SK-N-SH (cell line): ENCODE data around the gene GPR179. TPM values are rescaled to one million over a fixed set of nuclear protein-coding genes. Genes with fewer than 3 reads are reported as not detected.

Experiments
- CTCF ChIA-PET: fragments of 300-600, 350-600 bp; formaldehyde crosslinking; extraction: SDS; loops from one replicate; lab custom pipeline; 2021; lab: Yijun Ruan, JAX
- POLR2A ChIA-PET: fragments of 350-600 bp; sonication (Branson Sonifier 250); formaldehyde crosslinking; extraction: SDS; loops from one replicate; lab custom pipeline; 2020; ENCODE audit warnings: antibody characterized with exemption, inconsistent platforms; lab: Yijun Ruan, JAX
- DNase-seq: peaks from one replicate; pipeline ENCODE4 v3.0.0; 2012
- H2AFZ ChIP-seq: fragments of 200-600 bp; sonication (generic); 2 replicates; pipeline ENCODE4 v1.8.1; 2016; ENCODE audit warnings: antibody characterized with exemption, mild to moderate bottlenecking, low read depth
- H3F3A ChIP-seq: fragments of 200-600 bp; sonication (generic); replicated peaks from 2 replicates; pipeline ENCODE3; 2016; ENCODE audit warnings: antibody characterized with exemption, mild to moderate bottlenecking; ENCODE audit not compliant: insufficient read depth
- H3K27ac ChIP-seq, 2 experiments: fragments of 200-500 bp in 1 of 2; fragments of 200-600 bp in 1 of 2; sonication (Bioruptor generic) in 1 of 2; sonication (generic), shearing (Covaris generic) in 1 of 2; 2 replicates each; pipeline versions ENCODE4 v1.5.1 to v1.6.1; 2014 to 2016; ENCODE audit warnings: low read depth in 2 of 2, inconsistent platforms in 1 of 2, low read length in 1 of 2, mild to moderate bottlenecking in 1 of 2, mixed read lengths in 1 of 2
- H3K27me3 ChIP-seq: fragments of 200-600 bp; sonication (generic), shearing (Covaris generic); 2 replicates; pipeline ENCODE4 v1.6.1; 2016; ENCODE audit warnings: mixed run types; ENCODE audit not compliant: insufficient read depth
- H3K36me3 ChIP-seq, 2 experiments: fragments of 200-500 bp in 1 of 2; fragments of 200-600 bp in 1 of 2; sonication (Bioruptor generic) in 1 of 2; sonication (generic) in 1 of 2; replicated peaks in 1 of 2; 2 replicates each; pipeline versions ENCODE3 to v1.5.1; 2014 to 2016; ENCODE audit warnings: low read length in 1 of 2, mild to moderate bottlenecking in 1 of 2; ENCODE audit not compliant: insufficient read depth in 2 of 2, control insufficient read depth in 1 of 2
- H3K4me1 ChIP-seq, 2 experiments: fragments of 200-500 bp in 1 of 2; fragments of 200-600 bp in 1 of 2; sonication (Bioruptor generic) in 1 of 2; sonication (generic), shearing (Covaris generic) in 1 of 2; 2 replicates each; pipeline versions ENCODE4 v1.5.1 to v1.6.1; 2014 to 2016; ENCODE audit warnings: low read depth in 1 of 2, low read length in 1 of 2, mixed run types in 1 of 2; ENCODE audit not compliant: insufficient read depth in 2 of 2, control insufficient read depth in 1 of 2
- H3K4me2 ChIP-seq: fragments of 200-600 bp; sonication (generic), shearing (Covaris generic); 2 replicates; pipeline ENCODE4 v1.6.1; 2017; ENCODE audit warnings: mixed run types
- H3K4me3 ChIP-seq, 2 experiments: fragments of 200-500 bp in 1 of 2; fragments of 200-600 bp in 1 of 2; sonication (Bioruptor generic) in 1 of 2; sonication (generic), shearing (Covaris generic) in 1 of 2; 2 replicates each; pipeline versions ENCODE4 v1.5.1 to v1.8.1; 2014 to 2016; ENCODE audit warnings: low read depth in 2 of 2, inconsistent platforms in 1 of 2, low read length in 1 of 2, mild to moderate bottlenecking in 1 of 2, mixed read lengths in 1 of 2, moderate library complexity in 1 of 2
- H3K79me2 ChIP-seq: fragments of 200-600 bp; sonication (generic); 2 replicates; pipeline ENCODE4 v1.8.1; 2017; ENCODE audit warnings: mild to moderate bottlenecking; ENCODE audit not compliant: insufficient read depth
- H3K9ac ChIP-seq: fragments of 200-600 bp; sonication (generic); 2 replicates; pipeline ENCODE4 v1.6.1; 2017; ENCODE audit warnings: mixed run types
- H3K9me2 ChIP-seq: fragments of 200-600 bp; sonication (generic); 2 replicates; pipeline ENCODE4 v1.6.1; 2017; ENCODE audit warnings: mixed run types
- H3K9me3 ChIP-seq: fragments of 200-600 bp; sonication (generic); 2 replicates; pipeline ENCODE4 v1.6.1; 2017; ENCODE audit warnings: mixed run types, mild to moderate bottlenecking, moderate library complexity
- H4K20me1 ChIP-seq: fragments of 200-600 bp; sonication (generic); 2 replicates; pipeline ENCODE4 v1.6.1; 2017; ENCODE audit warnings: mild to moderate bottlenecking, mixed run types; ENCODE audit not compliant: insufficient read depth
- FOSL2 ChIP-seq: IDR thresholded peaks from 2 replicates; pipeline ENCODE4 v1.4.0; 2012; ENCODE audit warnings: low read depth, mild to moderate bottlenecking, moderate library complexity, borderline replicate concordance
- FOXJ3 ChIP-seq: sonication (generic); formaldehyde crosslinking; IDR thresholded peaks from 2 replicates; pipeline ENCODE4 v1.5.1; 2020; ENCODE audit warnings: mild to moderate bottlenecking, missing genetic modification reagents
- JUND ChIP-seq: IDR thresholded peaks from 2 replicates; pipeline ENCODE4 v1.4.0; 2012
- NFIC ChIP-seq: IDR thresholded peaks from 2 replicates; pipeline ENCODE4 v1.4.0; 2012; ENCODE audit warnings: borderline replicate concordance
- RAD21 ChIP-seq: IDR thresholded peaks from 2 replicates; pipeline ENCODE4 v1.6.1; 2012; ENCODE audit warnings: mild to moderate bottlenecking, low read length
- RCOR1 ChIP-seq: fragments of 150-350 bp; IDR thresholded peaks from 2 replicates; pipeline ENCODE4 v1.6.1; 2017; ENCODE audit warnings: antibody characterized with exemption, low read length
- RFX5 ChIP-seq: IDR thresholded peaks from 2 replicates; pipeline ENCODE4 v1.6.1; 2012; ENCODE audit warnings: mild to moderate bottlenecking, improper control_type of control experiment, low read length
- RXRA ChIP-seq: IDR thresholded peaks from 2 replicates; pipeline ENCODE4 v1.4.0; 2012; ENCODE audit warnings: low read depth, mild to moderate bottlenecking, borderline replicate concordance
- SIN3A ChIP-seq: IDR thresholded peaks from 2 replicates; pipeline ENCODE4 v1.6.1; 2012; ENCODE audit warnings: low read depth, mild to moderate bottlenecking, low read length, moderate library complexity, borderline replicate concordance
- SMC3 ChIP-seq: IDR thresholded peaks from 2 replicates; pipeline ENCODE4 v1.6.1; 2012; ENCODE audit warnings: low read depth, low read length, improper control_type of control experiment
- TCF12 ChIP-seq: IDR thresholded peaks from 2 replicates; pipeline ENCODE4 v1.4.0; 2012
- WGBS: methylation state at CpG from one replicate; pipeline ENCODE4 v1.1.6; 2017; ENCODE audit warnings: low lambda C conversion rate; 5-methylcytosine and 5-hydroxymethylcytosine counted together
- polyA plus RNA-seq, 3 experiments: library from polyadenylated mRNA; depleted of rRNA; stranded (reverse); fragments of >200 nt; gene quantifications; 2 replicates each; pipeline ENCODE4 v1.2.3, GENCODE V29; 2012
- TF ChIP-seq, protein P1 (sequence below): fragments of 200-600 bp; sonication (generic); IDR thresholded peaks from 2 replicates; pipeline ENCODE4 v1.6.1; 2017; ENCODE audit warnings: antibody characterized with exemption, mild to moderate bottlenecking, moderate library complexity
- TF ChIP-seq, protein P2 (sequence below): IDR thresholded peaks from 2 replicates; pipeline ENCODE4 v1.4.0; 2012; ENCODE audit warnings: low read depth, borderline replicate concordance
- TF ChIP-seq, protein P3 (sequence below): IDR thresholded peaks from 2 replicates; pipeline ENCODE4; 2012

Gene GPR179
- polyA plus RNA-seq, 1 of the 3 experiments (the other 2 are of a cell fraction) = 0.02 TPM

- Histone ChIP-seq H3K4me3 (no peak overlapping the region; a peak in 1 of 4 replicates), H3K9me2 (no peaks in the 10 kb centered on the region), H3F3A (no peaks in the 10 kb centered on the region), H3K4me1 (no peaks in the 10 kb centered on the region; a peak in 1 of 4 replicates), H3K27ac (no peak overlapping the region), H3K79me2 (no peaks in the 10 kb centered on the region), H3K4me2 (no peak overlapping the region), H4K20me1 (no peaks in the 10 kb centered on the region), H3K36me3 (no peaks in the 10 kb centered on the region), H3K9ac (no peak overlapping the region), H2AFZ (no peak overlapping the region), H3K9me3 (no peaks in the 10 kb centered on the region), H3K27me3 (no peaks in the 10 kb centered on the region)
- WGBS = 70% methylated on average over 8 of the region's 12 CpGs
- TF ChIP-seq, protein P1, sequence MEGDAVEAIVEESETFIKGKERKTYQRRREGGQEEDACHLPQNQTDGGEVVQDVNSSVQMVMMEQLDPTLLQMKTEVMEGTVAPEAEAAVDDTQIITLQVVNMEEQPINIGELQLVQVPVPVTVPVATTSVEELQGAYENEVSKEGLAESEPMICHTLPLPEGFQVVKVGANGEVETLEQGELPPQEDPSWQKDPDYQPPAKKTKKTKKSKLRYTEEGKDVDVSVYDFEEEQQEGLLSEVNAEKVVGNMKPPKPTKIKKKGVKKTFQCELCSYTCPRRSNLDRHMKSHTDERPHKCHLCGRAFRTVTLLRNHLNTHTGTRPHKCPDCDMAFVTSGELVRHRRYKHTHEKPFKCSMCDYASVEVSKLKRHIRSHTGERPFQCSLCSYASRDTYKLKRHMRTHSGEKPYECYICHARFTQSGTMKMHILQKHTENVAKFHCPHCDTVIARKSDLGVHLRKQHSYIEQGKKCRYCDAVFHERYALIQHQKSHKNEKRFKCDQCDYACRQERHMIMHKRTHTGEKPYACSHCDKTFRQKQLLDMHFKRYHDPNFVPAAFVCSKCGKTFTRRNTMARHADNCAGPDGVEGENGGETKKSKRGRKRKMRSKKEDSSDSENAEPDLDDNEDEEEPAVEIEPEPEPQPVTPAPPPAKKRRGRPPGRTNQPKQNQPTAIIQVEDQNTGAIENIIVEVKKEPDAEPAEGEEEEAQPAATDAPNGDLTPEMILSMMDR = peak; percentile 66
- peak; percentile 43 for TF ChIP-seq RAD21
- no peak for TF ChIP-seq RFX5
- TF ChIP-seq FOSL2 = no peak
- peak; percentile 78 for DNase-seq
- POLR2A ChIA-PET = no interaction called here
- CTCF ChIA-PET = interaction anchor here (0.7 to 23.5 kb wide), 9 partner anchors 9 to 175 kb away, joined by 3 to 303 read pairs (median 3); partner anchors contain the start of genes GPR179 and SOCS7
Measured at GRCh38 chr17:38333635-38334295, 10.0 kb downstream of the GPR179 start.

DNA sequence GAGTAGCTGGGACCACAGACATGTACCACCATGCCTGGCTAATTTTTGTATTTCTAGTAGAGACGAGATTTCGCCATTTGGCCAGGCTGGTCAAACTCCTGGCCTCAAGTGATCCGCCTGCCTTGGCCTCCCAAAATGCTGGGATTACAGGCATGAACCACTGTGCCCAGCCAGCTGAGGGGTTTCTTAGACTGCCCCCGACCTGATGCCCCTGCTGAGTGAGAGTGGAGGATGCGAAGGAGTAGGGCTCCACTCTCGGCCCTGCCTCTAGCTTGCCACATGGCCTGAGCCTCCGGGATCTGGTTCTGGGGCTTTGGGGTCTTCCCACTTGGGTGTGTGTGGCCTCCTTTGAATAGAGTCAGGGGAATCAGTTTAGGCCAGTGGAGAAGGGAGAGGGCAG lies 11.0 kb downstream of the GPR179 start:
- CTCF ChIA-PET = interaction anchor here (0.9 to 23.5 kb wide), 6 partner anchors 8 to 335 kb away, joined by 3 to 303 read pairs (median 6); partner anchors contain the start of genes GPR179 and SOCS7
- Histone ChIP-seq H3K27me3 (no peaks in the 10 kb centered on the region), H2AFZ (no peak overlapping the region)
- TF ChIP-seq SIN3A = no peak
- no peak for TF ChIP-seq FOSL2
- no peak for TF ChIP-seq JUND
- TF ChIP-seq RCOR1 = no peak
- TF ChIP-seq, protein P2, sequence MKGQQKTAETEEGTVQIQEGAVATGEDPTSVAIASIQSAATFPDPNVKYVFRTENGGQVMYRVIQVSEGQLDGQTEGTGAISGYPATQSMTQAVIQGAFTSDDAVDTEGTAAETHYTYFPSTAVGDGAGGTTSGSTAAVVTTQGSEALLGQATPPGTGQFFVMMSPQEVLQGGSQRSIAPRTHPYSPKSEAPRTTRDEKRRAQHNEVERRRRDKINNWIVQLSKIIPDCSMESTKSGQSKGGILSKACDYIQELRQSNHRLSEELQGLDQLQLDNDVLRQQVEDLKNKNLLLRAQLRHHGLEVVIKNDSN = no peak
- TF ChIP-seq NFIC = no peak
- no peak for TF ChIP-seq SMC3
- TF ChIP-seq, protein P3, sequence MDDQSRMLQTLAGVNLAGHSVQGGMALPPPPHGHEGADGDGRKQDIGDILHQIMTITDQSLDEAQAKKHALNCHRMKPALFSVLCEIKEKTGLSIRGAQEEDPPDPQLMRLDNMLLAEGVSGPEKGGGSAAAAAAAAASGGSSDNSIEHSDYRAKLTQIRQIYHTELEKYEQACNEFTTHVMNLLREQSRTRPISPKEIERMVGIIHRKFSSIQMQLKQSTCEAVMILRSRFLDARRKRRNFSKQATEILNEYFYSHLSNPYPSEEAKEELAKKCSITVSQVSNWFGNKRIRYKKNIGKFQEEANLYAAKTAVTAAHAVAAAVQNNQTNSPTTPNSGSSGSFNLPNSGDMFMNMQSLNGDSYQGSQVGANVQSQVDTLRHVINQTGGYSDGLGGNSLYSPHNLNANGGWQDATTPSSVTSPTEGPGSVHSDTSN = no peak
- TF ChIP-seq RXRA = no peak
- no peak for TF ChIP-seq RFX5
- no peak for TF ChIP-seq TCF12
- no peak for TF ChIP-seq FOXJ3 (CRISPR knock-in tag)
- TF ChIP-seq, all 33 proteins: peak for 0
- H3K36me3 ChIP-seq = no peaks in the 10 kb centered on the region
- H3F3A ChIP-seq = no peaks in the 10 kb centered on the region
- 71% methylated on average over 5 of the region's 7 CpGs for WGBS
- POLR2A ChIA-PET = interaction anchor here (0.6 kb wide), 1 partner anchor 9 kb away, joined by 6 read pairs; no protein-coding TSS in a partner anchor
- H3K79me2 ChIP-seq = no peaks in the 10 kb centered on the region
- H3K27ac ChIP-seq = no peak overlapping the region
- DNase-seq = no peak
- H3K9me2 ChIP-seq = no peaks in the 10 kb centered on the region
- no peaks in the 10 kb centered on the region for H4K20me1 ChIP-seq
- H3K4me2 ChIP-seq = no peak overlapping the region
- H3K4me3 ChIP-seq = no peak overlapping the region
- no peaks in the 10 kb centered on the region for H3K9me3 ChIP-seq
- H3K9ac ChIP-seq = no peak overlapping the region
- H3K4me1 ChIP-seq = no peaks in the 10 kb centered on the region; a peak in 1 of 4 replicates
